Smooth muscle cell (in vitro differentiated cells): ENCODE results near the gene ITPRIP. TPM values are rescaled to one million over a fixed set of nuclear protein-coding genes. Genes with fewer than 3 reads are reported as not detected.

ENCODE experiments used
- DNase-seq: peaks from one replicate; lab custom pipeline; 2025; ENCODE audit not compliant: unreplicated experiment; lab: John Stamatoyannopoulos, UW
- H2AFZ ChIP-seq: fragments of 200-600 bp; sonication (generic); 2 replicates; pipeline ENCODE4 v1.6.0; 2016; ENCODE audit warnings: antibody characterized with exemption, low read depth, mild to moderate bottlenecking
- H3F3A ChIP-seq: fragments of 200-600 bp; sonication (generic); 2 replicates; pipeline ENCODE4 v1.6.0; 2017; ENCODE audit warnings: antibody characterized with exemption, low read depth
- H3K27ac ChIP-seq: fragments of 200-600 bp; sonication (generic); 2 replicates; pipeline ENCODE4 v1.5.1; 2016; ENCODE audit warnings: low read depth, mild to moderate bottlenecking
- H3K27me3 ChIP-seq: fragments of 200-600 bp; sonication (generic); 2 replicates; pipeline ENCODE4 v1.6.1; 2016; ENCODE audit warnings: low read depth, mild to moderate bottlenecking
- H3K36me3 ChIP-seq: fragments of 200-600 bp; sonication (generic); 2 replicates; pipeline ENCODE4 v1.5.1; 2016; ENCODE audit warnings: low read depth
- H3K4me1 ChIP-seq: fragments of 200-600 bp; sonication (generic); 2 replicates; pipeline ENCODE4 v1.5.1; 2016; ENCODE audit warnings: low read depth
- H3K4me2 ChIP-seq: fragments of 200-600 bp; sonication (generic); 2 replicates; pipeline ENCODE4 v1.6.0; 2016; ENCODE audit warnings: mild to moderate bottlenecking
- H3K4me3 ChIP-seq: fragments of 200-600 bp; sonication (generic); 2 replicates; pipeline ENCODE4 v1.5.1; 2016; ENCODE audit warnings: mild to moderate bottlenecking
- H3K79me2 ChIP-seq: fragments of 200-600 bp; sonication (generic); 2 replicates; pipeline ENCODE4 v1.6.0; 2016; ENCODE audit warnings: low read depth, mild to moderate bottlenecking
- H3K9ac ChIP-seq: fragments of 200-600 bp; sonication (generic); 2 replicates; pipeline ENCODE4 v1.6.0; 2016; ENCODE audit warnings: low read depth
- H3K9me3 ChIP-seq: fragments of 200-600 bp; sonication (generic); replicated peaks from 2 replicates; pipeline ENCODE4 v1.5.1; 2016; ENCODE audit warnings: low read depth
- H4K20me1 ChIP-seq: fragments of 200-600 bp; sonication (generic); 2 replicates; pipeline ENCODE4 v1.6.0; 2016; ENCODE audit warnings: low read depth
- CTCF ChIP-seq: fragments of 200-600 bp; sonication (generic); IDR thresholded peaks from 2 replicates; pipeline ENCODE4 v1.5.1; 2017; ENCODE audit warnings: borderline replicate concordance, mild to moderate bottlenecking, antibody characterized with exemption; ENCODE audit not compliant: insufficient read depth, poor library complexity, severe bottlenecking
- WGBS: methylation state at CpG from one replicate; pipeline ENCODE4 v1.1.7; 2016; ENCODE audit warnings: low lambda C conversion rate; 5-methylcytosine and 5-hydroxymethylcytosine counted together
- polyA plus RNA-seq: library from polyadenylated mRNA; unstranded; fragments of >200 nt; fragmentation: Nextera tagmentation; extraction: Ambion mirVana; gene quantifications from 2 replicates; pipeline ENCODE4 v1.2.1, GENCODE V29; 2016
- total RNA-seq: library from RNA; depleted of rRNA; stranded (reverse); fragments of >200 nt; gene quantifications from 2 replicates; pipeline ENCODE4 v1.2.3, GENCODE V29; 2014

Gene ITPRIP
- total and polyA plus RNA-seq, 2 experiments from 2014 or later, result 33.6 to 59.3 TPM

DNA sequence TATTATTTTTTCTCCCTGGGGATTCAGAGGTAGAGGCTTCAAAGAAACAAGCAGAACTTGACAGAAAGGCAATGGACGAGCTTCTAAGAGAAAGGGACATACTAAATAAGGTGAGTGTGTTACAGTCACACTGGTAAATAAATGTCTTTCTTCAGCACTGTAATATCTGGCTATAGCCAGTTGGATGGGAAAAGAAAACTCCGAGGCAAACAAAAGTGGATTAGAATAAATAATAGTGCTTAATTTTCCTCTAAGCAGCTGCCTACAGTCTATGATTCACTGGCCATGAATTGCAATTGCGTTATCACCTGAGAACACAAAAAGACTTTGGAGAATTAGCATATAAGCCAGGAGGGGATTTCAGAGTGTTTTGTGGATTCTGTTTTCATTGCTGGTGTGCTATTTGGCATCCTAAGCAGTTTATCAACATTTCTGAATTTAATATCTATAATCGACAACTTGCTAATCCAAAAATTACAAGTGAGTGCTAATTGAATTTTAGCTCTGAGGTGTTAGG, 38.6 kb upstream of the ITPRIP start:
- 66% methylated on average over 4 of the region's 4 CpGs for WGBS
- no peak for DNase-seq
- H2AFZ ChIP-seq, result no peak overlapping the region

DNA sequence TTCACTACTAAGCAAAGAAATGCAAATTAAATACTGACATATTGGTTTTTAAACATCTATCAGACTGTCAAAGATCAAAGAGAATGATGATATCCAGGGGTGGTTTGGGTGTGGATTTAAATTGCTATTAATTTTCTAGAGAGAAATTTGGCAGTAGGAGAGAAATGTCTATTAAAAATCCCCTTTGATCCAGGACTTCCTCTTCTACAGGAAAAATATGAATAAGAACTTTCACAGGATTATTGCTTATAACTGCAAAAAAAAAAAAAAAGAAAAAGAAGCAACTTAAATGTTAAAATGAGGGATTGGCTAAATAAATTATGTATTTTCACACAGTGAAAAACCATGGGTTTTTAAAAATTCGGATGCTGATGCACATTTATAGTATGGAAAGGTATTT, 36.3 kb upstream of the ITPRIP start:
- H3K4me1 ChIP-seq, result no peaks in the 10 kb centered on the region
- H4K20me1 ChIP-seq, result no peaks in the 10 kb centered on the region
- H3K9ac ChIP-seq, result no peak overlapping the region
- WGBS, result 92% methylated on average over 1 of the region's 1 CpG
- no peaks in the 10 kb centered on the region for H3K79me2 ChIP-seq
- H3K27me3 ChIP-seq, result no peaks in the 10 kb centered on the region
- H3K4me2 ChIP-seq, result no peak overlapping the region
- no peak overlapping the region for H3K27ac ChIP-seq
- no peaks in the 10 kb centered on the region for H3K9me3 ChIP-seq
- no peak overlapping the region for H3K4me3 ChIP-seq
- no peak overlapping the region for H2AFZ ChIP-seq
- no peaks in the 10 kb centered on the region for H3K36me3 ChIP-seq
- DNase-seq, result no peak
- no peak for TF ChIP-seq CTCF
- H3F3A ChIP-seq, result no peaks in the 10 kb centered on the region

More for the DNA sequence above, 38.6 kb upstream of the ITPRIP start:
- no peak overlapping the region for H3K27ac ChIP-seq
- H3K4me2 ChIP-seq, result no peak overlapping the region
- H3K36me3 ChIP-seq, result no peaks in the 10 kb centered on the region
- H3K27me3 ChIP-seq, result no peaks in the 10 kb centered on the region
- no peaks in the 10 kb centered on the region for H3K79me2 ChIP-seq
- TF ChIP-seq CTCF, result no peak
- H3F3A ChIP-seq, result no peaks in the 10 kb centered on the region
- no peak overlapping the region for H3K4me3 ChIP-seq
- H3K9ac ChIP-seq, result no peak overlapping the region
- no peaks in the 10 kb centered on the region for H4K20me1 ChIP-seq
- H3K9me3 ChIP-seq, result no peaks in the 10 kb centered on the region
- H3K4me1 ChIP-seq, result no peaks in the 10 kb centered on the region

- Histone ChIP-seq H3K9me3 (no peaks in the 10 kb centered on the region), H3K4me3 (no peak overlapping the region), H4K20me1 (no peaks in the 10 kb centered on the region), H3K4me1 (peaks cover 10% of the 10 kb centered on the region), H3F3A (no peaks in the 10 kb centered on the region), H3K4me2 (no peak overlapping the region), H2AFZ (no peak overlapping the region), H3K36me3 (no peaks in the 10 kb centered on the region), H3K9ac (no peak overlapping the region), H3K27ac (no peak overlapping the region), H3K27me3 (no peaks in the 10 kb centered on the region), H3K79me2 (no peaks in the 10 kb centered on the region)
- TF ChIP-seq CTCF, result no peak
- WGBS, result 97% methylated on average over 6 of the region's 6 CpGs
- DNase-seq, result no peak
These were observed 33.5 kb upstream of the ITPRIP start for GRCh38 chr10:104371753-104372152.

GRCh38 chr10:104368381-104368780, 30.1 kb upstream of the ITPRIP start:
- Histone ChIP-seq H3K36me3 (no peaks in the 10 kb centered on the region), H3F3A (no peaks in the 10 kb centered on the region), H3K9ac (no peak overlapping the region), H3K9me3 (no peaks in the 10 kb centered on the region), H3K27me3 (no peaks in the 10 kb centered on the region), H3K27ac (no peak overlapping the region), H3K4me2 (no peak overlapping the region), H3K79me2 (no peaks in the 10 kb centered on the region), H3K4me1 (peaks cover 10% of the 10 kb centered on the region), H2AFZ (no peak overlapping the region), H4K20me1 (no peaks in the 10 kb centered on the region), H3K4me3 (no peak overlapping the region)
- WGBS, result 74% methylated on average over 2 of the region's 2 CpGs
- no peak for TF ChIP-seq CTCF
- no peak for DNase-seq
